ENCODE data around the gene EHMT2.
A peak's percentile ranks its signal among the peaks of the same experiment; 100 is the strongest.
"Not testable (repeated sequence)": the region's sequence is repeated elsewhere in the genome, so short reads cannot be mapped to it uniquely, and the experiment has no call there.

The EHMT2 gene

GRCh38 chr6:31897612-31898382, at the start of gene EHMT2:
Gene EHMT2, minus strand, starts transcription at chr6:31897698. Its CDS starts 21 bp downstream, at chr6:31897677.
- DNase-seq (ENCODE audit: low spot score) = peak; percentile 89

- no peak for DNase-seq (ENCODE audit: low spot score)
Measured at GRCh38 chr6:31947070-31947675, 49.7 kb upstream of the EHMT2 start.

- DNase-seq (ENCODE audit: low spot score) = no peak
Measured at GRCh38 chr6:31946370-31946885, 48.9 kb upstream of the EHMT2 start.

DNA sequence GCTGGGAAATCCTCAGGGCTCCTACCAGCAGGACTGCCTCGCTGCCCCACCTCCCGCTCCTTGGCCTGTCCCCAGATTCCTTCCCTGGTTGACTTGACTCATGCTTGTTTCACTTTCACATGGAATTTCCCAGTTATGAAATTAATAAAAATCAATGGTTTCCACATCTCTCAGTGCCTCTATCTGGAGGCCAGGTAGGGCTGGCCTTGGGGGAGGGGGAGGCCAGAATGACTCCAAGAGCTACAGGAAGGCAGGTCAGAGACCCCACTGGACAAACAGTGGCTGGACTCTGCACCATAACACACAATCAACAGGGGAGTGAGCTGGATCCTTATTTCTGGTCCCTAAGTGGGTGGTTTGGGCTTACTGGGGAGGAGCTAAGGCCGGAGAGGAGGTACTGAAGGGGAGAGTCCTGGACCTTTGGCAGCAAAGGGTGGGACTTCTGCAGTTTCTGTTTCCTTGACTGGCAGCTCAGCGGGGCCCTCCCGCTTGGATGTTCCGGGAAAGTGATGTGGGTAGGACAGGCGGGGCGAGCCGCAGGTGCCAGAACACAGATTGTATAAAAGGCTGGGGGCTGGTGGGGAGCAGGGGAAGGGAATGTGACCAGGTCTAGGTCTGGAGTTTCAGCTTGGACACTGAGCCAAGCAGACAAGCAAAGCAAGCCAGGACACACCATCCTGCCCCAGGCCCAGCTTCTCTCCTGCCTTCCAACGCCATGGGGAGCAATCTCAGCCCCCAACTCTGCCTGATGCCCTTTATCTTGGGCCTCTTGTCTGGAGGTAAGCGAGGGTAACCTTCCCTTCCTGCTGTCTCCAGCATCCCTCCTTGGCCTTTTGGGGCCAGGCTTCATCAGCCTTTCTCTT, 48.2 kb upstream of the EHMT2 start, which contains the start of gene CFB:
TSS of gene CFB (plus strand) at position 589 of the 863 bp plus-strand sequence. CDS start at position 716, 127 bp downstream.
- DNase-seq (ENCODE audit: low spot score) = no peak

- no peak for DNase-seq (ENCODE audit: low spot score)
Measured at GRCh38 chr6:31945154-31945506, 47.6 kb upstream of the EHMT2 start.

DNA sequence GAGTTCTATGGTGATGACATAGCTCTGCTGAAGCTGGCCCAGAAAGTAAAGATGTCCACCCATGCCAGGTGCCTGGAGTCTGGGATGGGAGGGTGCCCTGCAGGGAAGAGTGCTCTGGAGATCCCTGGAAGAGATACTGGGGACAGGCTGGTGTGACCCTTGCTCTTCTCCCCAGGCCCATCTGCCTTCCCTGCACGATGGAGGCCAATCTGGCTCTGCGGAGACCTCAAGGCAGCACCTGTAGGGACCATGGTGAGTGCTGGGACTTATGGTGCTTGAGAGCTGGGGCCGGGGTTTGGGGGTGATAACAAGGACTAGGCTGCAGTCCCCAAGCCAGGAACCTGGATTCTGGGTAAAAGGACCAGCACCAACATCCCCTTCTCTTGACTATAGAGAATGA, 46.2 kb upstream of the EHMT2 start:
- no peak for DNase-seq (ENCODE audit: low spot score)

- no peak for DNase-seq (ENCODE audit: low spot score)
Measured at GRCh38 chr6:31940256-31940664, 42.8 kb upstream of the EHMT2 start.

GRCh38 chr6:31935823-31936222, 38.3 kb upstream of the EHMT2 start:
- no peak for DNase-seq (ENCODE audit: low spot score)

DNA sequence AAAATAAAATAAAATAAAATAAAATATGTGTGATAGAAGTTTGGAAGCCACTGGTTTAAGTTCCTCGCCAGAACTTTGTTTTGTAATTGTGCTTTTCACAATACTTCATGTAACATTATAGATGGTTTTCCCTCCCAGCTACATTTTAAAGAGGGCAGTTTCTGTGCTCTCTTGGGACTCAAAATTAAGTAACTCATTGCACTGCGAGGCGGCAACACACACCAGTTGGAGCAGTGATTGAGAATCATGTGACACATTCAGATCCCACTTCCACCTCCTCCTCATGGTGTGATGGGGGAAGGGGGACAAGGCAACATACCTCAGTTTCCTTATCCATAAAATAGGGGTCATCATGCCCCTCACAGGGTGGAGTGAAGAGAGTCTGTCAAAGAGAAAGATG, 37.5 kb upstream of the EHMT2 start:
- no peak for DNase-seq (ENCODE audit: low spot score)

DNA sequence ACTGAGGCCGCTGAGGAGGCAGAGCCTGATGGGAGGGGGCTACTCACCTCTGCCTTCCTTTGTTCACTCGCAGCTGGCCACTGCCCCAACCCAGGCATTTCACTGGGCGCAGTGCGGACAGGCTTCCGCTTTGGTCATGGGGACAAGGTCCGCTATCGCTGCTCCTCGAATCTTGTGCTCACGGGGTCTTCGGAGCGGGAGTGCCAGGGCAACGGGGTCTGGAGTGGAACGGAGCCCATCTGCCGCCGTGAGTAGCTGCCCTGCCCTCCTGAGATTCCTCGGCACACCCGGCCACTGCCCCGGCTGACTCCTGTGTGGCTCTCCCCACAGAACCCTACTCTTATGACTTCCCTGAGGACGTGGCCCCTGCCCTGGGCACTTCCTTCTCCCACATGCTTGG, 36.0 kb upstream of the EHMT2 start:
- DNase-seq (ENCODE audit: low spot score) = no peak

DNA sequence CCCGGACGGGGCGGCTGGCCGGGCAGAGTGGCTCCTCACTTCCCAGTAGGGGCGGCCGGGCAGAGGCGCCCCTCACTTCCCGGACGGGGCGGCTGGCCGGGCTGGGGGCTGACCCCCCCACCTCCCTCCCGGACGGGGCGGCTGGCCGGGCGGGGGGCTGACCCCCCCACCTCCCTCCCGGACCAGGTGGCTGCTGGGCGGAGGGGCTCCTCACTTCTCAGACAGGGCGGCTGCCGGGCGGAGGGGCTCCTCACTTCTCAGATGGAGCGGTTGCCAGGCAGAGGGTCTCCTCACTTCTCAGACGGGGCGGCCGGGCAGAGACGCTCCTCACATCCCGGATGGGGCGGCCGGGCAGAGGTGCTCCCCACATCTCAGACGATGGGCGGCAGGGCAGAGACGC, 34.6 kb upstream of the EHMT2 start:
- DNase-seq (ENCODE audit: low spot score) = not testable (repeated sequence)

GRCh38 chr6:31930962-31931361, 33.5 kb upstream of the EHMT2 start:
- DNase-seq (ENCODE audit: low spot score) = no peak

GRCh38 chr6:31928672-31928939, 31.1 kb upstream of the EHMT2 start:
- DNase-seq (ENCODE audit: low spot score) = no peak

GRCh38 chr6:31927863-31928671, 30.6 kb upstream of the EHMT2 start:
- no peak for DNase-seq (ENCODE audit: low spot score)

DNA sequence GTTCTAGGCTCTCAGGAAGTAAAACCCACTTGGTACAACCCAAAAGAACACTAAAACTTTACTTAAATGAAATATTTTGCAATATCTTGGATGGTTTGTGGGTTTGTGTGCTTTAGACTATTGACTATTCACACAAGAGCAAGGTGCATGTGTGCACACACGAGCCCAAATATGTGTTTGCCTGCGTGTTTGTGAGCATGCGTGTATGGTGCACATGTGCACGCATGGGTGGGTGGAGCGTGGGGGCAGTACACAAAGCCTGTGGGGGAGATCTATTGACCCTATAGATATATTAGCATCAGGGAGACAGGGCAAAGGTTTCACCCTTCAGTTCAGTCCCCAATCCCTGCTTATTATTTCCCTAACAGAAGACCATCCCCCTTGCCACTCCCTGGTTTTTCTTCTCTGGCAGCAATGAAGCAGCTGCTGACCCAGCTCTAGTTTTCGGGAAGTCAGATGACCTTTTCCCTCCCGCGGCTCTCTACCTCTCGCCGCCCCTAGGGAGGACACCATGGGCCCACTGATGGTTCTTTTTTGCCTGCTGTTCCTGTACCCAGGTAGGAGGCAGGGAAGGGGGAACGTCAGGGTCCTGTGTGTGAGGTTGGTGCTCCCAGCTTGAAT, 29.9 kb upstream of the EHMT2 start, which contains the start of gene C2:
TSS of gene C2 (plus strand) at position 476 of the 621 bp plus-strand sequence. CDS start at position 512, 36 bp downstream.
- no peak for DNase-seq (ENCODE audit: low spot score)

DNA sequence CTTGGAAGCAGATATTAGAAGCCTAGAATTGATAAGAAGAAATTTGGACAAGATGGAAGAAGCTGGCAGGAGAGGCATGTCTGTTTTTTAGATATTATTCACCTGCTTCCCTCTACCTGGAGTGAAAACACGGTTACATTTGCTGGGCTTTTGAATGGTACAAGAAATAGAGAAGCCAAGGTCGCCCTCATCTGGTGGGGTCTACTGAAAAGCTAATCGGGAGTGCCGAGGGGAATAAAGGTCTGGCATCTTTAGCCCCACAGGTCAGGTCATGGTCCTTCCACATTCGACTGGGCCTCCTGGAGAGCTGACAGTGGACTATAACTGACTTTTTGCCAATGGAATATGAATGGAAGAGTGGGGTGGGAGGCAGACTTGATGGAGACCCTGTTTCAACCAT, 25.4 kb upstream of the EHMT2 start:
- no peak for DNase-seq (ENCODE audit: low spot score)

DNA sequence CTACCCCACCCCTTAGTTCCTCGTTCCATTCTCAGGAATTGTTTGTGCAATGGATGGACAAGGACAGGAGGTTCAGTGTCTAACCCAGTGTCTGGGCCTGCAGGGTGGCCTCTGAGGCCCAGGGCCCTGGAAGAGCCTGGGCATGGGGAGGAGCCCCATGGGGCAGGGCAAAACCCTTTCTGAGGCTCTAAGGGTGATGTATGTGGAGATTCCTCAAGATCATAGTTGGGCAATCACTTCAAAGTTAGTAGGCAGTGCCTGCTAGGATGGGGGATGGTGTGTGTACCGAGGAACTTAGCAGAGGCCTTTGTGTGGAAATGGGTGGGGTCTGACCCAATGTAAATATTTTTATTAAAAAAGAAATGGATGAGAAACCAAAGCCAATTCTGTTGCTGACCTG, 23.3 kb upstream of the EHMT2 start:
- DNase-seq (ENCODE audit: low spot score) = no peak

- no peak for DNase-seq (ENCODE audit: low spot score)
Measured at GRCh38 chr6:31919624-31920303, 22.3 kb upstream of the EHMT2 start.

DNA sequence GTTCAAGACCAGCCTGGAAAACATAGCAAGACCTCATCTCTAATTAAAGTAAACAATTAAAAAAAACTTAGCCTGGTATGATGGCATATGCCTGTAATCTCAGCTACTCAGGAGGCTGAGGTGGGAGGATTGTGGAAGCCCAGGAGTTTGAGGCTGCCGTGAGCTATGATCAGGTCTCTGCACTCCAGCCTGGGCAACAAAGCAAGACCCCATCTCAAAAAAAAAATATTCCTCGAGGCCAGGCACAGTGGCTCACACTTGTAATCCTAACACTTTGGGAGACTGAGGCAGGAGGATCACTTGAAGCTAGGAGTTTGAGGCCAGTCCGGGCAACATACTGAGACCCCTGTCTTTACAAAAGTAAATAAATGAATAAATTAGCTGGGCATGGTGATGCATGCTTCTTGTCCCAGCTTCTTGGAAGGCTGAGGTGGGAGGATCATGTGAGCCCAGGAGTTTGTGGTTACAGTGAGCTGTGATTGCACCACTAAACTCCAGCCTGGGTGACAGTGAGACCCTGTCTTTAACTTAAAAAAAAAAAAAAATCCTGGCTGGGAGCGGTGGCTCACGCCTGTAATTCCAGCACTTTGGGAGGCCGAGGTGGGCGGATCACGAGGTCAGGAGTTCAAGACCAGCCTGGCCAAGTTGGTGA, 20.7 kb upstream of the EHMT2 start:
- no peak for DNase-seq (ENCODE audit: low spot score)

GRCh38 chr6:31915756-31916155, 18.3 kb upstream of the EHMT2 start:
- DNase-seq (ENCODE audit: low spot score) = no peak
